GM12874 (cell line): ENCODE measurements around the gene RAB17.

ENCODE experiments used
- TF ChIP-seq, protein P1 (sequence below): IDR thresholded peaks from 2 replicates; pipeline ENCODE4 v1.5.1; 2011; ENCODE audit warnings: low read depth, mild to moderate bottlenecking, control low read depth, low read length, moderate library complexity; ENCODE audit not compliant: insufficient read depth

Gene RAB17

DNA sequence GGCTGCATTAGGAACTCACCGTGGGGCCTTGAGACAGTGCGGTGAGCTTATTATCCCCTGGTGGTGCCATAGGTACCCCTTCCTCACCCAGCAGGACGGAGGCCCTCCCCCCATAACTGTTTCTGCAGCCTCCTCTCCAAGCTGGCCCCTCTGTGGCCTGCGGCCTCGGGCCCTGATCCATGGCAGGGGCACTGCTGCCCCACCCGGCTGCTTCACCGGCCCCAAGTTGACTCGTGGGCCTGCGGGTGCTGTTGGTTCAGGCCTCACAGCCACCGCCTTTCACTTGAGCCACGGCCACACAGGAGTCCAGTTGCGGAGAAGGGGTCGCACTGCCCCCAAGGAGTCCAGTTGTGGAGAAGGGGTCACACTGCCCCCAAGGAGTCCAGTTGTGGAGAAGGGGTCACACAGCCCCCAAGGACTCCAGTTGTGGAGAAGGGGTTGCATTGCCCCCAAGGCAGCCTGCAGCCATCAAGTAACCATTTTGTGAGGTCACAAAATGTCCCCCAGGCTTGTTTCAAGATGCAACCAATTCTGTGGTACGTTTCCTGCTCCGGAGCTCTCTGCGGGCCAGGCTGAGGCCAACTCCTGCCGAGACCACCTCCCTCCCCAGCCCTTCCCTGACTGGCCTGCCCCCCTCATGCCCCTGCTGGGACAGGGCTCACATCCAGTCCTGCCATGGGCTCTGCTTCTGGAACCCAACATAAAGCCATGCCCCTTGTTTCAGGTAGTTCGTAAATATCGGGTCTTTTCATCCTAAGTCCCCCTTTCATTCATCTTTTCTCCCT is 41.5 kb upstream of the RAB17 start:
- TF ChIP-seq, protein P1, sequence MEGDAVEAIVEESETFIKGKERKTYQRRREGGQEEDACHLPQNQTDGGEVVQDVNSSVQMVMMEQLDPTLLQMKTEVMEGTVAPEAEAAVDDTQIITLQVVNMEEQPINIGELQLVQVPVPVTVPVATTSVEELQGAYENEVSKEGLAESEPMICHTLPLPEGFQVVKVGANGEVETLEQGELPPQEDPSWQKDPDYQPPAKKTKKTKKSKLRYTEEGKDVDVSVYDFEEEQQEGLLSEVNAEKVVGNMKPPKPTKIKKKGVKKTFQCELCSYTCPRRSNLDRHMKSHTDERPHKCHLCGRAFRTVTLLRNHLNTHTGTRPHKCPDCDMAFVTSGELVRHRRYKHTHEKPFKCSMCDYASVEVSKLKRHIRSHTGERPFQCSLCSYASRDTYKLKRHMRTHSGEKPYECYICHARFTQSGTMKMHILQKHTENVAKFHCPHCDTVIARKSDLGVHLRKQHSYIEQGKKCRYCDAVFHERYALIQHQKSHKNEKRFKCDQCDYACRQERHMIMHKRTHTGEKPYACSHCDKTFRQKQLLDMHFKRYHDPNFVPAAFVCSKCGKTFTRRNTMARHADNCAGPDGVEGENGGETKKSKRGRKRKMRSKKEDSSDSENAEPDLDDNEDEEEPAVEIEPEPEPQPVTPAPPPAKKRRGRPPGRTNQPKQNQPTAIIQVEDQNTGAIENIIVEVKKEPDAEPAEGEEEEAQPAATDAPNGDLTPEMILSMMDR: no peak

DNA sequence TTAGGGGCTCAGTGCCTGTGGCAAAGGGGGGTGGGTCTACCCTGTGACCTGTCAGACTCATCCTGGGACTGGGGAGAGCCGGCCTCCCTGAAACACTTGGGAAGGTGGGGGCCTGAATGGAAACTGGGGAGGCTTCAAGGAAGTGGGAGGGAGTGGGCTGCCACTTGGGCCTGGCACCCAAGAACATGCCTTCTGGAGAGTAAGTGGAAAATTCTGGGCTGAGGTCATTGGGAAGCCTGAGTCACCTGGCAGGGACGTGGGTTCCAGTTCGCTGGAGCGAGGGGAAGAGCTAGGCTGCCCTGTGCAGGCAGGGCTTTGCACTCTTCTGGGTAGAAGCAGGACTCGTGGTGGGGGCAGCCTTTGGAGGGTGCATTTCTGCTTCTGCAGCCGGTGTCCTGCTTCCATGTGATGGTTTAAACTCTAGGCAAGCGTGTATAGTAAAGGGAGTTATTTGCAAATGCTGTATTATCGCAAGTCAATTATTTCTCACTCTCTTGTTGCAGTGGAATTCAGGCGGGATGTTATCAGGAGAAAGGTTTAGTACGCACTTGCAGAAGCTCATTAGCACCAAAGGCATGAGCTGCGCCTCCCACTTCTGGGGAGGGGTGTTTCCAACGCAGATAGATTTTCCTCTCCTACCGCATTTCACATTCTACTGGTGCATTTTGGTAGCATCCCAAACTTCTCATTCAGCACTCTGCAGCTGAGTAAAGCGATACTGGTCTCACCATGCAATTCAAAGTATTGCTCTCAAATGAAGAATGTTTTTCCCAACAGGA is 40.7 kb upstream of the RAB17 start:
- TF ChIP-seq, protein P1: no peak

DNA sequence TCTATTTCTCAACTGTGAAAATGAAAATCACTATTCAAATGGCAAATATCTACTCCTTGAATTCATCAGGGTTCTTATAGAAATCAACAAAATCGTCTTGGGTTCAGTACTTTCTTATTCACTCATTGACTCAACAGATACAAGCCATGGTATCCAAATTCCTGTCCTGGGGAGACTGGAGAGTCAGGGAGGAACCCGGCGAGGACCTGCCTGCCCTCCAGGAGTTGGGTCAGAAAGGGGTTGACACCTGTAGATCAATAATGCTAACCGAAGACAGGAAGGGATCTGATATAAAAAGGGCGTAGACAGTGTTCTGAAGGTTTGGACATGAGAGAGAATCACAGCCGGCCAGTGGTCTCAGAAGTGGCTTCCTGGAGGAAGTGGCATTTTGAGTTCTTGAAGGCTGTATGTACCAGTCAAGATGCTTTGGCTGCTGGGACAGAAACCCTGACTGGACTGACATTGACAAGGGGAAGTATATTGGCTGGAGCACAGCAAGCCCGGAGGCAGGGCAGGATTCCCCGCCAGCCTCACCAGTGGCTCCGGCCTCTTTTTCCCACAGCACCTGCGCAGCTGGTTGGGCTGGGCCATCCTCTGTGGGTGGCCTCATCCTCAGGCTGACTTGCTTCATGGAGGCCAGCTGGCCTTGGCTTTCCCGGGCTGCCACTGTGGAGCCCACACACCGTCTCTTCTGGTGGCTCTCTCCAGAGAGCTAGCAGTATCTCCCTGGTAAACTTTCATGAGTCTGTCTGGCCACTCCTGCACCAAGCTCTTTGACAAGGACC is 39.9 kb upstream of the RAB17 start:
- TF ChIP-seq, protein P1: no peak

DNA sequence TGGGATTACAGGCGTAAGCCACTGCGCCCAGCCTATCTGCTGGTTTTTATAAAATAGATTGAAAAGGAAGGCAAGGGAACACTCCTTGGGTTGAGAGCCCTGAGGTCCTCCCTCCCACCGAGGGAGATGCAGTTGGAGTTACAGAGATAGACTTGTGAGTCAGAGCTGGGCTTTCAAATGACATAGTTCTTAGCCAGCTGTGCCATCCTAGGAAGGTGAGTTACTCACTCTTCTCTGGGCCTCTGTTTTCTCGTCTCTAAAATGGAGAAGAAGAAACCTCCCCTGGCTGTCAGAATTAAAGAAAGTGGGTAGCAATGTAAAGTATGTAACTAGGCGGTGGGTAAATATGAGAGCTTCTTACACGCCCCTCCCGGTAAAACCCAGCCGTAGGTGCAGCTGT is 39.2 kb upstream of the RAB17 start:
- TF ChIP-seq, protein P1: no peak

DNA sequence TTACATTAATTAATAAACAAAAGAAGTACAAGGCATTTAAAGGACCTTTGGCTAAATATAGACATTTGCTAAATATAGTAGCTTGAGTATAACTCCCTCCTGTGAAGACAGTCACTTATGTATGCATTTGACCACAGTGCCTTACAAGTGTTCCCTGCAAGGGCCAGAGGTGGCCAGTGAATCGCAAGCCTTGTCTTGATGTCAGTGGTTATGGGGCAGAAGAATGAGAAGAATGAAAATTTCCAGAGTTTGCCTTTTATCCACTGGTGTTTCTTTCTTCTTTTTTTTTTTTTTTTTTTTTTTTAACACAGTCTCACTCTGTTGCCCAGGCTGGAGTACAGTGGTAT is 38.6 kb upstream of the RAB17 start:
- TF ChIP-seq, protein P1: no peak

DNA sequence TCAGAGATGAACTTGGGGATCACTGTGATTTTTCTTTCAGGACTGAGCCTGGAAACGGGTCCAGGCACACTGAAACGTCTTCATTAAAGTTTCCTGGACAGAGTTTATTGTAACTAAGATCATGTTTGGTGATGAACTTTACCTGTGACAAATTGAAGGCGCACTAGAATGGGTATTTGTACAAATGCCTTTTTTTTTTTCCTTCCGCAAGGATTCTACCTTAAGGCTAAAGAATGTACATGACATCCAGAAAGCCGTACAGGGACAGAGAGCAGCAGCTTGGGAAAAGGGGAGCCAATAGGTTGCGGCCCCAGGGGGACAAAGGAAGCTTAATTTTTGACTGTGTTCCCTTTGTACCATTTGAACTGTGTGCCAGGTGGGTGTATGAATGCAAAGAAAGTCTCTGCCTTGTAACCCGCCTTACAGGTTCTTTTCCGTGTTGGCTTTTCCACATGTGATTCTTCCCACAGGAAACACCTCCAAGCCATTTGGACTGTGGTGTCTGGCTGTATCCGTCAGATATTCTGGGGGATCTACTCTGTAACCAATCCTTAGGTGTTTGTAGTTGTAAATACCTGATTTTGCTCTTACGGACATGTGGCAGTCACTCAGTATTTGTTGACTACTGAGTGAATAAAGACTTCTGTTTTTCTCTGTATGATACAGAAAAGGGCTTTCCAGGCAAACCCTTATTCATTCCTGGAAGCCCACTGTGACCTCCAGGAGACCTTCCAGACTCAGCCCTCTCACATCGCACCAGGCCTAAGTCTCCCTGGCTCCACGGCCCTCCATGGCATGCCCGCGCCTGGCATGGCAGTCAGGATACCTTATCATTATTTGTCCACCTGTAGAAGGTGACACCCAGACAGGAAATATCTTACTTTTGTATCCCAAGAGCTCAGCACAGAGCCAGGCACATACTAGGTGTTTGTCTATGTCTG is 38.0 kb upstream of the RAB17 start:
- TF ChIP-seq, protein P1: no peak
